Muscle layer of duodenum (tissue), 2 donors: ENCODE results near the gene ANKRD13C.
"Not testable (repeated sequence)": the region's sequence is repeated elsewhere in the genome, so short reads cannot be mapped to it uniquely, and the experiment has no call there.

Experiments used
- H3K27ac ChIP-seq: one replicate; pipeline ENCODE4 v1.7.0; 2013; ENCODE audit warnings: mild to moderate bottlenecking, low read length
- H3K27me3 ChIP-seq: one replicate; pipeline ENCODE4 v1.7.0; 2013; ENCODE audit warnings: low read depth, mild to moderate bottlenecking, control low read depth, low read length
- H3K36me3 ChIP-seq, 2 donors: one replicate each; pipeline ENCODE4 v1.7.0; 2013; ENCODE audit warnings: low read length in 2 of 2, control low read depth in 1 of 2, mild to moderate bottlenecking in 1 of 2; ENCODE audit not compliant: insufficient read depth in 2 of 2, control insufficient read depth in 1 of 2
- H3K4me1 ChIP-seq, 2 donors: one replicate each; pipeline ENCODE4 v1.7.0; 2013; ENCODE audit warnings: low read length in 2 of 2, mild to moderate bottlenecking in 2 of 2, control low read depth in 1 of 2, moderate library complexity in 1 of 2; ENCODE audit not compliant: insufficient read depth in 2 of 2, control insufficient read depth in 1 of 2
- H3K4me3 ChIP-seq, 2 donors: one replicate each; pipeline ENCODE4 v1.7.0; 2013; ENCODE audit warnings: low read length in 2 of 2, low read depth in 1 of 2, mild to moderate bottlenecking in 1 of 2
- H3K9me3 ChIP-seq, 2 donors: one replicate each; pipeline ENCODE4 v1.7.0; 2013; ENCODE audit warnings: low read length in 2 of 2, control low read depth in 1 of 2, mild to moderate bottlenecking in 1 of 2; ENCODE audit not compliant: control insufficient read depth in 1 of 2
- donor health status: healthy.

ANKRD13C gene

DNA sequence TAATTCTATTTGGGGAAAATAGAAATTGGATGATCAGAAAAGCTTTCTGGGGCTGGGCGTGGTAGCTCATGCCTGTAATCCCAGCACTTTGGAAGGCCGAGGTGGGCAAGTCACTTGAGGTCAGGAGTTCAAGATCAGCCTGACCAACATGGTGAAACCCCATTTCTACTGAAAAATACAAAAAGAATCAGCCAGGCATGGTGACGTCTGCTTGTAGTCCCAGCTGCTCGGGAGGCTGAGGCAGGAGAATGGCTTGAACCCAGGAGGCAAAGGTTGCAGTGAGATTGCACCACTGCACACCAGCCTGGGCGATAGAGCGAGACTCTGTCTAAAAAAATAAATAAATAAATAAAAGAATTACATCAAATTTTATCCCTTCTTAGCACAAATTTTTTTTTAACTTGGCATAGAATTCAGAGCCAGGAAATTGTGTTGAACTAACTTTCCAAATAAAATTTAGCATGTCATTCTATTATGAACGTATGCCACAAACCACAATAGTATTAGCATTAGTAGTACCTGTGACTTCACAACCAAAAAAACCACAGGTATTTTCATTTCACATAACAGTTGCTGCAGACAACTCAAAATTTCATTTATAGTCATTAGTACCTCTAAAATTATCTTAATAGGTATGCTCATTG lies 4.5 kb upstream of the ANKRD13C start:
- no peak overlapping the region for H3K27ac ChIP-seq
- H3K9me3 ChIP-seq, result no peaks in the 10 kb centered on the region

DNA sequence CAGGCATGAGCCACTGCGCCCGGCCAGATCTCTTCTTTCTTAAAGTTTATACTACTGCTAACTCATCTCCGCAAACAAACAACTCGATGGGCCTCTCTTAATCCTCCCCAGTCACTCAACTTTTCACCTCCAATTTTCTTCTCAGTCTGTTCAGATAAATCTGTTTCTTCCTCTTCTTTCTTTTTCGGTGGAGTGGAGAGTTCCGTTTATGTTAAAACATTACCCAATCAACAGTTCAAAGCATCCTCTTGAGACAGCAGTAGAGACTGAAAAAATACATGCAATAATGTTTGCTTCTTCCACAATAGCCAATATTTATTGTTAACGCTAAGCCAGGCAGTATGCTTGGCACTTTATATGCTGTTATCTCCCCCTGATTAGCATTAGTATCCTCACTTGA lies 1.4 kb upstream of the ANKRD13C start:
- Histone ChIP-seq H3K4me1 (peaks cover 4 to 13% of the 10 kb centered on the region in 2 donors), H3K36me3 (peaks cover 0 to 6% of the 10 kb centered on the region in 2 donors), H3K27ac (no peak overlapping the region), H3K9me3 (no peaks in the 10 kb centered on the region), H3K4me3 (no peak overlapping the region), H3K27me3 (no peaks in the 10 kb centered on the region)

More for the DNA sequence above, 4.5 kb upstream of the ANKRD13C start:
- Histone ChIP-seq H3K4me3 (no peak overlapping the region), H3K36me3 (peaks cover 0 to 6% of the 10 kb centered on the region in 2 donors), H3K4me1 (peaks cover 0 to 4% of the 10 kb centered on the region in 2 donors), H3K27me3 (no peaks in the 10 kb centered on the region)

DNA sequence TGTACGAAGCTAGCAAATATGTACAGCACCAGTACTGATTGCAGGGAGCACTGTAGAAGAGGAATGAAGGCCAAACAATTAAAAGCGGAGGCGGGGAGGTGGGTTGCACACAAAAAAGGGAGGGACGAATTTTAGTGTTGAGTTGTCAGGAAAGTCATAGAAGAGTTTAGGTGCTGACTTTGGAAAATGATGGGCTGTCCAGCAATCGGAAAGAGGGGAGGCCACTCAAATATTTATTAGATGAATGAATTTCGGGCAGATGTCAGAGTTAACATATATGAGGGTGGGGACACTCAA lies 537 bp upstream of the ANKRD13C start:
- peaks cover 4 to 20% of the 10 kb centered on the region in 2 donors for H3K4me1 ChIP-seq
- peak overlapping the region; percentile 96 for H3K27ac ChIP-seq
- peaks cover 0 to 6% of the 10 kb centered on the region in 2 donors for H3K36me3 ChIP-seq
- H3K4me3 ChIP-seq, result peak overlapping the region; percentile 83 to 96
- H3K27me3 ChIP-seq, result no peaks in the 10 kb centered on the region
- H3K9me3 ChIP-seq, result no peaks in the 10 kb centered on the region

DNA sequence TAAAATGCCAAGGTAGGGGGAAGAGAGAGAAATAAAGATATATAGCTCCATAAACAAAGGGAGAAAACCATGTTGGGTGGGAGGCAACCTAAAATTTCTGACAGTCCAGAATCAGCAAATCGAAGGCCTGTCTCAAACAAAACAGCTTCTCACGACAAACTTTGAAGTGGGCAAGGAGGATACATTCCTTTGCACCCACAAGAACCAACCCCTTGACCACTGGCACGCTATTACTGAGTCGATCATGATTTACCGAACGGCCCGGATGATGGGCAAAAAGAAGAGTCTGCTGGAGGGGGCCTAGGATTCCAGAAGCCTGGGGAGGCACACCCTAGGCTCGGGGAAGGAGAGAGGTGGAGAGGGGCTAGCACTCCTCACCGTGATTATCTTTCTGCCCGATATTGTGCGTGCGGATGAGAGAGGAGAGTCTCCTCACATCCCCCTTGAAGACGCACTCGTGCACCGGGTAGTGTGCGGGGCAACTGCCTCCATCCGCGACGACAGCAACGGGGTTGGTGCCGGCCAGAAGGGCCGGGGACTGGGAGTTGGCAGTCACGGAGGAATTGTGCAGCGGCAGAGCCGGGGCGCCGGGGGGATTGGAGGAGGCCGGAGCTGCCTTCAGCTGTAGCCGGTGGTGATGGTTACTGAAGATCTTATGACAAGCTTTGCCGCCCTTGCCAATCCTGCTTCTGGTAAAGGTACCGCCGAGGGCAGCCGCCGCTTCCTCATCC lies 756 bp downstream of the ANKRD13C start:
- Histone ChIP-seq H3K36me3 (peaks cover 0 to 6% of the 10 kb centered on the region in 2 donors), H3K4me3 (peak overlapping the region; percentile 83 to 96), H3K27me3 (no peaks in the 10 kb centered on the region), H3K9me3 (no peaks in the 10 kb centered on the region), H3K4me1 (peaks cover 4 to 31% of the 10 kb centered on the region in 2 donors), H3K27ac (peak overlapping the region; percentile 96)

DNA sequence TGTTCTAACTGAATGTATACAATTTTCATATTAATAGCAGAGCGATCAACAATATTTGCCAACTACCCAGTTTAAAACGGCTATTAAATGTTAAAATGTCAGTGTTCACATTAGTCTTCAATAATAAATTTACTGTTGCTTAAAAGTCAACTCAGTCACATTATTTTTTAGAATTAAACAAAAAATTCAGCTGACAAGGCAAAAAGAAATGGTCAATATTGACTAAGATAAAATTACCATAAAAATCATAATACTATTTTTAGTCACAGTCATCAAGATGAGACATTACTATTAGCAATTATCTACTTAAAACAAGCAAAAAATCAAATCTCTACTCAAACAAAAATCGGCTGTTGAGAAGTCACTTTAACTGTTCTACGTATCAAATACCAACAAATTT lies 1.5 kb downstream of the ANKRD13C start:
- peaks cover 4 to 35% of the 10 kb centered on the region in 2 donors for H3K4me1 ChIP-seq
- peak overlapping the region; percentile 83 to 96 for H3K4me3 ChIP-seq
- H3K36me3 ChIP-seq, result peaks cover 0 to 6% of the 10 kb centered on the region in 2 donors
- H3K9me3 ChIP-seq, result no peaks in the 10 kb centered on the region
- no peaks in the 10 kb centered on the region for H3K27me3 ChIP-seq
- H3K27ac ChIP-seq, result peak overlapping the region; percentile 96

DNA sequence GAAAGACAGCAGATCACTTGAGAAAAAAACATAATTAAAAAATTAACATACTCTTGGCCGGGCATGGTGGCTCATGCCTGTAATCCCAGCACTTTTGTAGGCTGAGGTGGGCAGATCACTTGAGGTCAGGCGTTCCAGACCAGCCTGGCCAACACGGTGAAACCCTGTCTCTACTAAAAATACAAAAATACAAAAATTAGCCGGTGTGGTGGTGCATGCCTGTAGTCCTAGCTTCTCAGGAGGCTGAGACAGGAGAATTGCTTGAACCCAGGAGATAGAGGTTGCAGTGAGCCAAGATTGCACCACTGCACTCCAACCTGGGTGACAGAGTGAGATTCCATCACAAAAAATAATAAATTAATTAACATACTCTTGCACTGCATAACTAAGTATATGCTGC lies 4.7 kb downstream of the ANKRD13C start:
- H3K9me3 ChIP-seq, H3K27ac ChIP-seq, H3K36me3 ChIP-seq, H3K27me3 ChIP-seq, H3K4me3 ChIP-seq: not testable (repeated sequence)
- H3K4me1 ChIP-seq, result peaks cover 0 to 35% of the 10 kb centered on the region in 2 donors

DNA sequence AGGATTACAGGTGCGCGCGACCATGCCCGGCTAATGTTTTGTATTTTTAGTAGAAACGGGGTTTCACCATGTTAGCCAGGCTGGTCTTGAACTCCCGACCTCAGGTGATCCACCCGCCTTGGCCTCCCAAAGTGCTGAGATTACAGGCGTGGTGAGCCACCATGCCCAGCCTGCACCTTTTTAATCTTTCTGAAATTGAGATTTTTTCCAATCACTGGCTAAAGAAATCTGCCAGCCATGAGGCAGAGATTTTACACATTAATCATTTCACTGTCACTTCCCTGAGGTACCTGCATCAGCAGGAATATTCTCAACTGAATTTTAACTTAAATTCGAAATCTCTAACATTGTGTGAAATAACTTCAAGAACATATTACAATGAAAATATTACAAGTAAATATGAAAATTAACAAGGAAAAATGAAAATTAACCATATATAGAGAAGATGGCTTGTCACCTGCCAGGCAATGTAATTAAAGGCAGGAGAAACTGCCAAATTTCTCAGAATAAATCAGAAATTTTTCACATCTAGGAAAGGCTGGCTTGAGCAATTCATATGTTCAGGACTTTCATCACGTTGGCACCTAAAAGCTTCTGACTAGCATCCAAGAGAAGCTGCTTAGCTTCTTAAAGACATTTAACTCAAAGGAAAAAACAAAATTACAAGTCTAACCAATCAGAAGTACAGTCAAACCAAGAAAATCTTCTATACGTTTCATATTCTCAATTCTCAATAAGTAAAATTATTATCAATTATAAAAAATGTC lies 5.9 kb downstream of the ANKRD13C start:
- Histone ChIP-seq H3K4me3 (no peak overlapping the region), H3K27ac (no peak overlapping the region), H3K36me3 (no peaks in the 10 kb centered on the region), H3K9me3 (no peaks in the 10 kb centered on the region), H3K27me3 (no peaks in the 10 kb centered on the region), H3K4me1 (peaks cover 0 to 35% of the 10 kb centered on the region in 2 donors)

DNA sequence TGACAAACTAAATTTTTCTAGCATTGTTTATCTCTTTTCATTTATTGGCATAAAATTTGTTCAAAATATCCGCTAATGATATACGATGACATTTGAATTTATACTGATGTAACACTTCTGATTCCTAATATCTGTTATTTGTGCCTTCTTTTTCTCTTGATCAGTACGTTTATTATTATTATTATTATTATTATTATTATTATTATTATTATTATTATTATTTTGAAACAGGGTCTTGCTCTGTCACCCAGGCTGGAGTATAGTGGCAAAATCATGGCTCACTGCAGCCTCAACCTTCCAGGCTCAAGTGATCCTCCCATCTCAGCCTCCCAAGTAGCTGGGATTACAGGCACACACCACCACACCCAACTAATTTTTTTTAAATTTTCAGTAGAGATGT lies 14.9 kb downstream of the ANKRD13C start:
- H3K4me3 ChIP-seq, H3K9me3 ChIP-seq, H3K36me3 ChIP-seq, H3K4me1 ChIP-seq, H3K27ac ChIP-seq, H3K27me3 ChIP-seq: not testable (repeated sequence)

DNA sequence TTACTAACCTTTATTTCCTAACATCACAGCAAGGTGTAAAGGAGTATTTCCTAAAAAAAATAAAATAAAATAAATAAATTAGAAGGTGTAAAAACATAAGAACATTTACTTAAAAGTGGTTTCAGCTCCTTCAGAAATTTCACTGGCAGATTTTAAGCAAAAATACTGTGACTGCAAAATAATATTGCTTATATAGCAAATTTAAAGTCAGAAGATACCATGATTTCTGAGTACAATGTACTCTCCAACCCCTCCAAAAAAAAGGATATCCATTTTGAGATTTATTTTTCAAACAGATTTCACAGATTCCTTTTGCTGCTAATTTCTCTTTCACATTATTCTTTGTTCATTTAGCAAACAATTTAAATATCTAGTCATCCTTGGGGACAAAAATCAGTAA lies 18.5 kb downstream of the ANKRD13C start:
- Histone ChIP-seq H3K4me1 (no peaks in the 10 kb centered on the region), H3K27me3 (no peaks in the 10 kb centered on the region), H3K27ac (no peak overlapping the region), H3K9me3 (no peaks in the 10 kb centered on the region), H3K4me3 (no peak overlapping the region), H3K36me3 (no peaks in the 10 kb centered on the region)

DNA sequence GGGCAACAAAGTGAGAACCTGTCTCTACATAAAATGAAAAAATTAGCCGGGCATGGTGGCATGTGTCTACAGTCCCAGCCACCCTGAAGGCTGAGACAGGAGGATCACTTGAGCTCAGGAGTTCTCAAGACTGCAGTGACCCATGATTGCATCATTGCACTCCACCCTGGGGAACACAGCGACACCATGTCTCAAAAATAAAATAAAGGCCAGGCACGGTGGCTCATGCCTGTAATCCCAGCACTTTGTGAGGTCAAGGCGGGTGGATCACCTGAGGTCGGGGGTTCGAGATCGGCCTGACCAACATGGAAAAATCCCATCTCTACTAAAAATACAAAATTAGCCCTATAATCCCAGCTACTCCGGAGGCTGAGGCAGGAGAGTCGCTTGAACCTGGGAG lies 20.1 kb downstream of the ANKRD13C start:
- Histone ChIP-seq H3K36me3 (no peaks in the 10 kb centered on the region), H3K4me3 (no peak overlapping the region), H3K27ac (no peak overlapping the region), H3K4me1 (no peaks in the 10 kb centered on the region), H3K9me3 (no peaks in the 10 kb centered on the region), H3K27me3 (no peaks in the 10 kb centered on the region)

DNA sequence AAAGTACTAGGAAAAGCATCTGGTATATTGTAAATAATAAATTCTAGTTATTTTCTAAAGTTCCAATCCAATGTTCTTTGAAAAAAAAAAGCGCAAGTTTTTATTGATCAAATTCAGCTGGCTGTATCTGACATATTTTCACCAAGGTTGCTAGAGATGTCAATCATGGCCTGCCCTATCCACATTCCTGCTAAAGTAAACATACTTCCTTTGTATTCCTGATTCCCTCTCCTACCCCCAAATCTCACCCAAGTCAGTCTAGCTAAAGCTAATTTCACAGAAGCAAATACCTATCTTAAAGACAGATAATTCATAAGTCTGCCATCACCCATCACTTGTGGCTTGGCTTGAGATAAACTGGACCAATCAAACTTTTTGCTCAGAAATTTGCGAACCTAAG lies 21.3 kb downstream of the ANKRD13C start:
- no peaks in the 10 kb centered on the region for H3K4me1 ChIP-seq
- no peaks in the 10 kb centered on the region for H3K9me3 ChIP-seq
- H3K27ac ChIP-seq, result no peak overlapping the region
- no peak overlapping the region for H3K4me3 ChIP-seq
- no peaks in the 10 kb centered on the region for H3K27me3 ChIP-seq
- H3K36me3 ChIP-seq, result no peaks in the 10 kb centered on the region
